ENCODE data around the gene ARHGEF6. TPM values are rescaled to one million over a fixed set of nuclear protein-coding genes. Genes with fewer than 3 reads are reported as not detected.

Gene ARHGEF6
- total RNA-seq, 4 donors from 2014 or later, result 23.7 to 41.1 (median 29.6) TPM

GRCh38 chrX:136765821-136766356, 14.8 kb downstream of the ARHGEF6 start:
- no peak for DNase-seq (ENCODE audit: low spot score in 2 of 2)
- TF ChIP-seq POLR2A (IDR thresholded peaks at IDR 0.05) (no peak), CTCF (IDR thresholded peaks at IDR 0.05) (no peak), EP300 (IDR thresholded peaks at IDR 0.05) (no peak)
- Histone ChIP-seq H3K4me1 (peaks cover 0 to 13% (median 0%) of the 10 kb centered on the region in 4 donors), H3K27me3 (no peaks in the 10 kb centered on the region), H3K4me3 (no peak overlapping the region), H3K9me3 (no peaks in the 10 kb centered on the region), H3K27ac (peak overlapping the region in 2 of 4 donors; percentile 90 to 96), H3K36me3 (no peaks in the 10 kb centered on the region)
- 17 to 50% methylated on average over 1 of the region's 1 CpG for WGBS, 2 donors

GRCh38 chrX:136764206-136764605, 16.5 kb downstream of the ARHGEF6 start:
- Histone ChIP-seq H3K27ac (no peak overlapping the region), H3K36me3 (no peaks in the 10 kb centered on the region), H3K4me1 (peaks cover 0 to 20% (median 3%) of the 10 kb centered on the region in 4 donors), H3K4me3 (no peak overlapping the region), H3K27me3 (no peaks in the 10 kb centered on the region), H3K9me3 (no peaks in the 10 kb centered on the region)
- WGBS, 2 donors, result 84 to 98% methylated on average over 5 of the region's 5 CpGs
- no peak for DNase-seq (ENCODE audit: low spot score in 2 of 2)
- no peak for TF ChIP-seq CTCF (IDR thresholded peaks at IDR 0.05)
- no peak for TF ChIP-seq EP300 (IDR thresholded peaks at IDR 0.05)
- TF ChIP-seq POLR2A (IDR thresholded peaks at IDR 0.05), result no peak

GRCh38 chrX:136762820-136763452, 17.8 kb downstream of the ARHGEF6 start:
- no peak overlapping the region for H3K27ac ChIP-seq
- TF ChIP-seq CTCF (IDR thresholded peaks at IDR 0.05) (no peak), POLR2A (IDR thresholded peaks at IDR 0.05) (no peak), EP300 (IDR thresholded peaks at IDR 0.05) (no peak)
- peaks cover 0 to 9% (median 3%) of the 10 kb centered on the region in 4 donors for H3K4me1 ChIP-seq
- 49 to 87% methylated on average over 2 of the region's 2 CpGs for WGBS, 2 donors
- no peaks in the 10 kb centered on the region for H3K27me3 ChIP-seq
- H3K9me3 ChIP-seq, result no peaks in the 10 kb centered on the region
- no peak overlapping the region for H3K4me3 ChIP-seq
- H3K36me3 ChIP-seq, result no peaks in the 10 kb centered on the region
- no peak for DNase-seq (ENCODE audit: low spot score in 2 of 2)

GRCh38 chrX:136761421-136761820, 19.3 kb downstream of the ARHGEF6 start:
- Histone ChIP-seq H3K27ac (peak overlapping the region in 2 of 4 donors; percentile 47 to 71), H3K4me3 (no peak overlapping the region), H3K36me3 (no peaks in the 10 kb centered on the region), H3K27me3 (no peaks in the 10 kb centered on the region), H3K9me3 (no peaks in the 10 kb centered on the region), H3K4me1 (peaks cover 0 to 9% (median 3%) of the 10 kb centered on the region in 4 donors)
- 17 to 30% methylated on average over 3 of the region's 3 CpGs for WGBS, 2 donors
- no peak for TF ChIP-seq POLR2A (IDR thresholded peaks at IDR 0.05)
- no peak for TF ChIP-seq CTCF (IDR thresholded peaks at IDR 0.05)
- no peak for TF ChIP-seq EP300 (IDR thresholded peaks at IDR 0.05)
- DNase-seq (ENCODE audit: low spot score in 2 of 2), result no peak

- WGBS, 2 donors, result 41 to 65% methylated on average over 2 of the region's 2 CpGs
- H3K27ac ChIP-seq, result peak overlapping the region in 3 of 4 donors; percentile 19 to 70 (median 54)
- DNase-seq (ENCODE audit: low spot score in 2 of 2), result no peak
- H3K4me3 ChIP-seq, result no peak overlapping the region
- no peaks in the 10 kb centered on the region for H3K27me3 ChIP-seq
- no peaks in the 10 kb centered on the region for H3K36me3 ChIP-seq
- H3K9me3 ChIP-seq, result no peaks in the 10 kb centered on the region
- peaks cover 0 to 9% (median 4%) of the 10 kb centered on the region in 4 donors for H3K4me1 ChIP-seq
- no peak for TF ChIP-seq POLR2A (IDR thresholded peaks at IDR 0.05)
- TF ChIP-seq CTCF (IDR thresholded peaks at IDR 0.05), result no peak
- no peak for TF ChIP-seq EP300 (IDR thresholded peaks at IDR 0.05)
These were observed 20.8 kb downstream of the ARHGEF6 start for GRCh38 chrX:136759968-136760367.

Data from tibial nerve (tissue), 4 donors.